Medulla oblongata (tissue), 1 donor: Measurements from ENCODE around the gene MKI67.
"Not testable (repeated sequence)": the region's sequence is repeated elsewhere in the genome, so short reads cannot be mapped to it uniquely, and the experiment has no call there.

Experiments
- DNase-seq: peaks from one replicate; pipeline ENCODE4 v3.0.0-alpha.2; 2015; ENCODE audit errors: extremely low spot score

The MKI67 gene, protein sequence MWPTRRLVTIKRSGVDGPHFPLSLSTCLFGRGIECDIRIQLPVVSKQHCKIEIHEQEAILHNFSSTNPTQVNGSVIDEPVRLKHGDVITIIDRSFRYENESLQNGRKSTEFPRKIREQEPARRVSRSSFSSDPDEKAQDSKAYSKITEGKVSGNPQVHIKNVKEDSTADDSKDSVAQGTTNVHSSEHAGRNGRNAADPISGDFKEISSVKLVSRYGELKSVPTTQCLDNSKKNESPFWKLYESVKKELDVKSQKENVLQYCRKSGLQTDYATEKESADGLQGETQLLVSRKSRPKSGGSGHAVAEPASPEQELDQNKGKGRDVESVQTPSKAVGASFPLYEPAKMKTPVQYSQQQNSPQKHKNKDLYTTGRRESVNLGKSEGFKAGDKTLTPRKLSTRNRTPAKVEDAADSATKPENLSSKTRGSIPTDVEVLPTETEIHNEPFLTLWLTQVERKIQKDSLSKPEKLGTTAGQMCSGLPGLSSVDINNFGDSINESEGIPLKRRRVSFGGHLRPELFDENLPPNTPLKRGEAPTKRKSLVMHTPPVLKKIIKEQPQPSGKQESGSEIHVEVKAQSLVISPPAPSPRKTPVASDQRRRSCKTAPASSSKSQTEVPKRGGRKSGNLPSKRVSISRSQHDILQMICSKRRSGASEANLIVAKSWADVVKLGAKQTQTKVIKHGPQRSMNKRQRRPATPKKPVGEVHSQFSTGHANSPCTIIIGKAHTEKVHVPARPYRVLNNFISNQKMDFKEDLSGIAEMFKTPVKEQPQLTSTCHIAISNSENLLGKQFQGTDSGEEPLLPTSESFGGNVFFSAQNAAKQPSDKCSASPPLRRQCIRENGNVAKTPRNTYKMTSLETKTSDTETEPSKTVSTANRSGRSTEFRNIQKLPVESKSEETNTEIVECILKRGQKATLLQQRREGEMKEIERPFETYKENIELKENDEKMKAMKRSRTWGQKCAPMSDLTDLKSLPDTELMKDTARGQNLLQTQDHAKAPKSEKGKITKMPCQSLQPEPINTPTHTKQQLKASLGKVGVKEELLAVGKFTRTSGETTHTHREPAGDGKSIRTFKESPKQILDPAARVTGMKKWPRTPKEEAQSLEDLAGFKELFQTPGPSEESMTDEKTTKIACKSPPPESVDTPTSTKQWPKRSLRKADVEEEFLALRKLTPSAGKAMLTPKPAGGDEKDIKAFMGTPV (N-terminal part only)

DNA sequence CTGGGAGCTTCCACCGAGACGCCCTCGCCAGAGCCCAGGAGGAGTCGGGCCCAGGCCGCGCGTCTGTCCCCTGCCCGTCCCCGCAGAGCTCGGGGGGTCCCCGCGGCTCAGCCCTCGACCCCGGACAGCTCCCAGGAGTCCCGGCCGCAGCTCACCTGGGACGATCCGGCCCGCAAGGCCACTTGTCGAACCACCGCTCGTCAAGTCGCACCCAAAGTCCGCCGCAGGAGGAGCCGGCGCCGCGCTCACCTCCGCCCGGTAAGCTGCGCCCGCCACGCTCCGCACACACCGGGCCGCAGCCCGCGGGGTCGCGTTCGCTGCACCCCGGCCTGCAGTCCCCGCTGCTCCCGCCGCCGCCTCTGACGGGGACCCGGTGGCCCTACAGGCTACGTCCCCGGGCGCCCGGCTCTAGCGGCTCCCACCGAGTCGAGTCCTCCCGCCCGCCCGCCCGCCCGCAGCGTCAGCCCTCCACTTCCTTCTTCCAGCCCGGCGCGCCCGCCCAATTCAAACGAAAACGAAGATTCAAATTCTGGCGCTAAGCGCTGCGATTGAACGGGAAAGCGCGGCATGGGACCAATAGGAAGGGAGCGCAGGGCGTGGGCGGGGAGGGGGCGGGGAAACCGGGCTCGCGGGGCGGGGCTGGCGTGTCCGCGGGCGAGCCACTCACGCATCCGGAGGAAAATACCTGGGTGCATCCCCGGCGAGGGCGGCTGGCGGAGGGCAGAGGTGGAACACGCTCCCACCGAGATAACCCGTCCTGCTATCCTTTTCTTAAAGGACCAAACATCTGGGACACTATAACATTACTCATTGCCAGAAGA is at the start of gene MKI67:
MKI67 (minus strand) TSS at position 480 of the 821 bp plus-strand sequence. CDS start 756 bp downstream, outside the sequence.
- DNase-seq: peak; percentile 90

DNA sequence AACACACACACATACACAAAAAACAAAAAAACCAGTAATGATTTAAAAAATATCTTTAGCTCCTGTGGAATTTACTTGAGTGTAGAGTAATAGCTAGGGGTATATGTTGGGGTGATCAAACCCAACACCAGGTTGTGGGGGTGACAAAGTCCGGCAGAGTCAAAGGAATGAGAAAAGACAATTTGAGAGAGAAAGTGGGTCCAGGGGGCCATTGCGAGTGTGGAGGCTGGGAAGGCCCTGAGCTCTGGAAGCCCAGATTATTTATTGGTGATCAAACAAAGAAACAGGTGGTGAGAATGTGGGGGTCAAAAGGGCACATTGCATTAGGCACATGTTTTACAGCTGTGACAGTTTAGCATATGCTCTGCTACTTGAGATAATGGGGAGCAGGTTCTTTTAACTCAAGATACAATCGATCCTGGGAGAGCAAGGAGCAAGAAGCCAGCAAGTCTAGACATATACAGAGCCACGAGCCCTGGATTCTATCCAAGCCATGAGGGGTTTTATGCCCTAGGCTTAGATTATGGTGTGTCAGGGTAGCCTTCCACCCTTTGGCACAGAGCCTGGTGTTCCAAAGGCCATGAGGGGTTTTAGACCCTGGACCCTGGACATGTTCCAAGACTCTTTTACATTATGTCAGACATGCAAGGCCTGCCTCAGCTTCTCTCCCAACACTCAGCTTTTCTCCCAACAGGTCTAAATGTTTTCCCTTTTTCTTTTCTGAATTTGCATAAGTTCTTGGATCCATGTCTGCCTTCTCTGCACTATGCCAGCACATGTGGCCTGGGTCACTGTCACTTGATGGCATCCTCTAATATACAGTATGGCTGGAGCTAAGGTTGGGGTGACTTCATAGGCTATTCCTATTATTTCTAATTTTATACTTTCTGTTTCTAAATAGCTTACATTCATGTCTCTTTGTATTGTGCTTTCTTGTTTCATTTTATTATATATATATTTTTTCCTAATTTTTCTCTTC is 48.6 kb upstream of the MKI67 start:
- no peak for DNase-seq

DNA sequence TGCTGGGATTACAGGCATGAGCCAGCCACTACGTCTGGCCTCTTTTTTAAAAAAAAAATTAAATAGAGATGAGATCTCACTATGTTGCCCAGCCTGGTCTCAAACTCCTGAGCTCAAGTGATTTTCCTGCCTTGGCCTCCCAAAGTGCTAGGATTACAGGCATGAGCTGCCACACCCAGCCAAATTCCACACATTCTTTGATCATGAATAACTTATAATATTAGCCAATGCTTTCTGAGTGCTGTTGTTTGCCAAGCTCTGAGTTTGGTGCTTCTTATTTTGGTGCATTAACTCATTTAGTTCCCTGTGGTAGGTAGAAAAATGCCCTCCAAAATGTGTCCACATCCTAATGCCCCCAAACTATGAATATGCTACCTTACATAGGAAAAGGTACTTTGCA is 47.2 kb upstream of the MKI67 start:
- DNase-seq: no peak

DNA sequence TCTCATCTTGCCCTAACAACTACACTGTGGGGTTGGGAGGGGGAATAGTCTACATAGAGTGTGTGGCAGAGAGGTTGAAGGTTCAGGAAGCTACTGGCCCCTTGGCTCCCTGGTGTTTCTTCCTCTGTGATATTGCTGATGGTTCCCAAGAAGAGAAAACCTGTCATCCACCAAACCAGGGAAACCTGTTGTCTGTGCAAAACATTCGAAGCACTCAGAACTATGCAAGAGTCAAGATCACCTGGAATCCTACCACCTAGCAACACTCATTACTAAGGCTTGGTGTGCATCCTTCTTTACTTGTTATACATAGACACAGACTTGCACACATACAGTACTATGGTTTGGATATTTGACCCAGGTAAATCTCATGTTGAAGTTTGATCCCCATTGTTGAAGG is 46.5 kb upstream of the MKI67 start:
- DNase-seq: no peak

DNA sequence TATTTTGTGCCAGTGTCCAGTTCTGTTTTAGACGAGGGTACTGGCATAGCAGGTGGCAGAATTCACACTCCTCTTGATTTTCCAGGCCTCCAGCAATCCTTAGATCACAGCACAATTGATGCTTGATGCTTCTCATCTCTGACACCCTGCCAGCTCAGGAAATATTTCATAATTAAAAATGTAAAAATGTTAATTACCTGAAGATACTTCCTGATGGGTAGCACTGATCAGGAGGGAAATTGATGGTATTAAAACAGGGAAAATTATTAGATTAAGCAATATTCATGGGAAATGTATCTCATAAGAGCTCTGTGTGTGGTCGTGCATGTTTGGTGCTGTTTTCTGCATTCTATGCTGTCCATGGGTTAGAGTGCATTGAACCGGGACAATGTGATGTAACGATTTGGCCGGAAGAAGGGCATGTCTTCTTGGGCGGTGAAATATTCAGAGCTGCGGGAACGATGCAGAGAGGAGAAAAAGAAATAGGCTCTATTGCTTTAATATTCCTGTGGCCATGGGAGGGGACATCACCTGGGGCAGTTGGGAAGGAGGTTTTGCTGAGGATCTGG is 43.7 kb upstream of the MKI67 start:
- no peak for DNase-seq

DNA sequence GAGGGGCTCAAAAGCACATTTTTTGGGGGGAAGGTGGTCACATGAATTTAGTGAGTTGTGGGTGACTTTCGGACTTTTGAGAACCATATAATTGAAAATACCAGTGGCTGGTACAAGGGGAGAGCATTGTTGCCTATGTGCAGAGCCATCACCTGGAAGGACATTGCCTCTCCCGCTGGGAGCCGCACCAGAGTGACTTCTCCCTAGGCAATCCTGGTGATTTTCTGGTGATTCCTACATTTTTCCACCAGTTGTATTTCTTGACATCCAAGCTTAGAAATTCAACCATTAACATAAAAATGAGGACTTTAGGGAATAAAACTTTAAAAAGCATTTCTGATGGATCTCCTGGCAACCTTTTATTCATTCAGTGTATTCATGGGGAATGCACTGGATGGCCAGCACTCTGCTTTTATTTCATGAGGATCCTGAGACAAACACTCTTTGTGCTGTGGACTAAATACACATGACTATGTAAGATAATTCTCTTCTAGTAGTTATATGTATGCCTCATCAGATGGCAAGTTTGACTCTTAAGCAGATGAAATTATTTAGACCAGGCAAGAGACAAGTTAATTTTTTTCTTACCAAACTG is 41.8 kb upstream of the MKI67 start:
- peak; percentile 44 for DNase-seq

DNA sequence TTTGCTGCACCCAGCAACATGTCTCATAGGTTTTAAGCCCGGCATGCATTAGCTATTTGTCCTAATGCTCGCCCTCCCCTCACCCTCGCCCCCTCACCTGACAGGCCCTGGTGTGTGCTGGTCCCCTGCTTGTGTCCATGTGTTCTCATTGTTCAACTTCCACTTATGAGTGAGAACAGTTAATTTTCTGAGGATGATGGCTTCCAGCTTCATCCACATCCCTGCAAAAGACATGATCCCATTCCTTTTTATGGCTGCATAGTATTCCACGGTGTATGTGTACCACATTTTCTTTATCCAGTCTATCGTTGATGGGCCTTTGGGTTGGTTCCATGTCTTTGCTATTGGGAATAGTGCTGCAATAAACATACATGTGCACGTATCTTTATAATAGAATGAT is 40.9 kb upstream of the MKI67 start:
- not testable (repeated sequence) for DNase-seq

DNA sequence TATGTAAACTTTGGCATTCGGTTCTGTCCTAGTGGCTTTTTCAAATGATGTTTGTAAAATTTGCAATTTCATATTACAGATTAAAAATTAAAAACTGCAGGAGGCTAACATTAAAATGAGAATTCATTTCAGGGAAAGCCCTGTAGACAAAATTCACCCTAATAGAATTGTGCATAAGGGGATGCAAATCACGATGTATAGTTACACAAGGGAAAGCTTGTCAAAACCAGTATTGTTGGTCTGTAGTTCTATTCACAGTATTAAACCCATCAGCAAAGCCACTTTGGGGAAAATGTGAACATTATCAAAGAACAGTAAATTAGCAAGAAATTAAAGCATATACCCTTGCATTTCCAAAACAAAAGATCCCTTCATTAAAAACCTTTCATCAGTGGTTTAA is 39.9 kb upstream of the MKI67 start:
- DNase-seq: no peak

DNA sequence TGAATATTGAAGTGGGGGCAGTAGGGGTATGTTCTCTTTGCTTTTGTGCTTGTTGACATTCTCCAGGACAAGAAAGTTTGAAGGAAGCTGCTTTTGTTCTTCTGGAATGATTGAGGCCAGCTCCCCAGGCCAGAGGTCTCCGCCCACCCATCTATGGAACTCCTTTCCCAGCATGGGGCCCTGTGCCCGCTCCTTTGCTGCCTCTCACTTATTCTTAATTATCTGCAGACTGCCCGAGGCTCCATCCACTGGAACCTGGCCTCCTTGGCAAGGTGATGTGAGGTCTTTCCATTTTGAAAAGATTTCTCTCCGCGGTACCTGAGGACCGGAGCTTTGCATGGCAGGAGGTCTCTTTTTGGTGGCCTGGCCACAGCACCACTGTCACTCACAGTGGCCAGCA is 39.3 kb upstream of the MKI67 start:
- DNase-seq: no peak

DNA sequence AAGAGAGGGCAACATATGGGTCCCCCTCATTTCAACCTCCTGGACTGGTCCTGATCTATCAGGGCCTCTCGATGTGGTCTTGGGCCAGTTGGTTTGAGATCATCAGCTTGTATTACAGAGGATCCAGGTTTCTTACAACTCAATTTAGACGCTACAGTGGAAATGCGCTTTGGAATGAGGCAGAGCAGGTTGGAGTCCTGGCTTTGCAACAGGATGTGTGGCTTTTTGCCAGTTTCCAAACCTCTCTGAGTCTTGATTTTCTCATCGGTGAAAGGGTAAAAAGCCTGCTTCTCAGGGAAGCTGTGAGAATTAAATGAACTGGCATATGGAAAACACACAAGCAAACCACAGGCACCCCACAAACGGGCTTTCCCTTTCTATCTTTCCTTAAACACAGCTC is 37.5 kb upstream of the MKI67 start:
- no peak for DNase-seq

DNA sequence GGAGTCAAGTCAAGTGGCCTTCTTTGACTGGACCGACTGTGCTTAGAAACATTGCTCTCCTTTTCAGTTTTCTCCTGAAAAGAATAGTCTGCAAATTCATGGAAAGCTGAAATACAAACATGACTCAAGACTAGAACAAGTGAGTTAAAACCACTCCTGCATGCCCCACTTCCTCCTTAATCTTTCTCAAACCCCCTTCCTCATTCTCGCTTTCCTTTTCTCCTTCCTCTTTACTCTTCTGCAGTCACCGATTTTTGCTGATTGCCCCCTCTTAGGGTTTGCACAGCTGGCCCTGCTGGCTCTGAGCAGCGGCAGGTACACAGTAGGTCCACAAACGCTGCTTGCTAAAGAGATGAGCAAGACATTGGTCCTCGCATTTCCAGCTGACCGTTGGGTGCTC is 34.8 kb upstream of the MKI67 start:
- DNase-seq: no peak

DNA sequence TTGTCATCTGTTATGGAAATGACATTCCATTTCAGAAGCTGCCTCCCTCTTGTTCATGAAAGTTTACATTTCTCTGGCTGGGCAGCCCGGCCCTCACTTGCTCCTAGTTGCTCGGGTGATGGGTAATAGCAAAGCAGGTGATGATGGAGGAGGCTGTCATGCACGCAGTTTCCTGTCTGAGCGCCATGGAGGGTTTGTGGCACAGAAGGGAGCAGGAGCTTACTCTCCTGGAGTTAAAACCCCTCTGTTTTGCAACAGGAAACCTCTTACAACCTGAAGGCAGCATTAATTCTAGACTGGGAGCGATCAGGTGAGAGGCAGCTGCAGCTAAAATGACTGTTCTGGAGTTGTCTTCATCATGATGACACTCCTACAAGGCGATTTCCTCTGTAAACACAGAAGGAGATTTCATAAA is 34.1 kb upstream of the MKI67 start:
- DNase-seq: no peak

DNA sequence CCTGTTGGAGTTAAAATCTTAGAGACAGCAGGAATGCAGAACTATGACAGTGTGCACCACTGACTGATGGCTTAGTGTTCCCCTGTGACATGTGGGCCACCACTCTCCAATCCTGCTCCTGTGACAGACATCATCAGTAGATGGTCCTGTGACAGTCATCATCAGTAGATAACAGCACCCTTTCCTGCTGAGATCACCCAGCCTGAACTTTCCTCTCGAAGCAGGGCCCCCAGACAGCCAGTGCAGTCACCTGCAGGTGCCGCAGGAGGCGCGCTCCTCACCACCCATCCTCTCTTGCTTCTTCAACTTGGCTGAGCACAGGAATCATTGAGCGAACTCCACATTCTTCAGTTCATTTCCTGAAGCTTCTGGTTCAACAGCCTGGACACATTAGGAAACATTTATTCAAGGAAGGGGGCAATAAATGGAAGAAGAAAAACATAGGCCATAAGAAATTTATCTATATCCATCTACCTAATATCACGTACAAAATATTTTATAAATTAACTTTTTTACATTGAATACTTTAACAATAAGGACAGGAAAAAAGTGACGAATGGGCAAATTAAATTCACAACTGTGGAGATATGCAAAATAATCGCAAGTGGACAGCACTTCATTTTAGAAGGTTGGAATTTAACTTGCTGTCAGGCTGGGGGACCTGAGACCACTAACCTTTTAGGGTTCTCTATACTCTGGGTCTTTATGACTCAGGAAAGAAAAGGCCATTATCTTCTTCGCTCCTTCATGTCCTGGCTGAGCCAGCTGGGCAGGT is 32.0 kb upstream of the MKI67 start:
- DNase-seq: no peak

DNA sequence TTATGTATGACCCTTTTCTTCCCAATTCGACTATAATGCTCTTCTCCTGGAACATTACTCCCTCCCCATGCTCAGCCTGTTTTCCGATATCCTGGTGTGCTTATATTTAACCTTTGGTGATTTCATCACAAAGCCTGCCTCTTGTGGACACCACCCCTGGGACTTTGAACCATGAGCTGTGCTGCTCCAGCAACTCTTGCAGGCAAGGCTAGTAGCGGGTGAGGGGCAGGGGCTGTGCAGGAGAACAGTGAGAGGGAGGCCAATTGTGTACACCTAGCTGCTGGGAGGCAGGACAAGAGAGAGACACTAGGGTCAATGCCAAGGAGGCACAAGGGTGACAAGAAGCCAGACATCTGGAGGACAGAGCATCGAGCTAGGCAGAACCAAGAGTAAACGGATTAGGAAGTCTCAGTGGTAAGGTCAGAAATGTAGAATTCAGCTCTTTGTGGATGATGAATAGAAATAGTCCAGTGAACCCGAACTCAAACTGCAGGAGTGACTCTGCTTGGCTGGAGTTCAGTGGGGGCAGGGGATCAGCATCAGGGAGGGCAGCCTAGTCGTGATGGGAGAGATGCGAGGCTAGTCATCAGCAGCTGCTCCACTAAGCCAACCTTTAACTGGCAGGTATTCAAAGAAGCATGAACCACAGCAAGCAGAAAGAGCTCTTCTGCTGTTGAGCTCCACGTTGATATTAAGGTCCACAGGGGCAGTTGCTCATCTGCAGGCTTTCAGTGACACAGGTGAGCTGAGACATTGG is 31.0 kb upstream of the MKI67 start:
- no peak for DNase-seq

DNA sequence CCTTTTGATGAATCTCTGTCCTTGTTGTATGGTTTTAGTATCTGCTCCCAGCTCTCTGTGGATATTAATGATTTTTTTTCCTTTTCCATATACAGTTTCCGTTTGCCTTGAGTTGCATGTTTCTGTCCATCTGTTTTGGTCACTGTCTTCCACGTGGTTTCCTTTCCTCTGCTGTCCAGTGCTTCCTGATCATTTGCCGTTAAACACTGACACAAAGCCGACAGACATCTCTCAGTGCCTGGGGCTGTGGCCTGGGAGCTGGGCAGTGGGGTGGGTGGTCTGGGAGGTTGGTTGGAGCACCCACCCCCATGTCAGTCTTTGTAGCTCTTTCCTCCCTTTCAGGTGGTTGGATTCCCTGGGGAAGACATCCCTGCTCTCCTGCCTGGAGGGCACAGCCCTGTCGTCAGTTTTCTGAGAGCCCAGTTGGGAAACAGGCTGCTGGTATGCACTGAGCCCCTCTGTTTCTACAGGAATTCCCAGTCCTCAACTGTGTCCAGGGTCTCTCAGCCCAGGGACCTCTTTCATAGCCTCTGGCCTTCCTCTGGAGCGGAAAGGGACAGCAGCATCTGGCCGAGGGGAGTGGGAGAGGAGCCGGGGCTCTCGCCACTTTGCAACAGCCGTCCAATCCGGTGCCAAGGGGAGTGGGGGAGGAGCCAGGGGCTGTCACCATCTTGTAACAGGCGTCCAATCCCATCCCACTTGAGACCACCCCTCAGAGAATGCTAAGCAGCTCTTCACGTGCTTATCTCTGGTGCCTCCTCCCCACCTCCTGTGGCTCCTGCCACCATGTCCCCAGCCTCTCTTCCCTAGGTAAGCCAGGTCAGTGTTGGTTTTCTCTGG is 26.7 kb upstream of the MKI67 start:
- no peak for DNase-seq

DNA sequence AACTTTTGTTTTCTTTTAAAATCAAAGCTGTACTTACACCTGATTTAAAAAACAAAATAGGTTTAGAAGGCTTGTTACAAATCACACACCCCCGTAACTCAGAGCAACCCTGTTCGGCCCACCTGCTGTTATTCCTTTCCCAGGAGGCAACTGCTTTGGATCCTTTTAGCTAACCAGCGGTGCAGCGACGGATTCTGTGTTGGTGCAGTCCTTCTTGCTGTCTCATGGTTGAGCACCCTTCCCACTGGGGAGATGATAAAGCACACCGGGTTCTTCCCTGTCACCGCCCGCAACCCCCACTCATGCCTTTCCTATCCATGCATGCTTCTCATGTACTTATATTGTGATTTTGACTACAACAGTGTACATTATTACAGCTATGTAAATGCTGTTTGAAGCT is 24.8 kb upstream of the MKI67 start:
- no peak for DNase-seq

DNA sequence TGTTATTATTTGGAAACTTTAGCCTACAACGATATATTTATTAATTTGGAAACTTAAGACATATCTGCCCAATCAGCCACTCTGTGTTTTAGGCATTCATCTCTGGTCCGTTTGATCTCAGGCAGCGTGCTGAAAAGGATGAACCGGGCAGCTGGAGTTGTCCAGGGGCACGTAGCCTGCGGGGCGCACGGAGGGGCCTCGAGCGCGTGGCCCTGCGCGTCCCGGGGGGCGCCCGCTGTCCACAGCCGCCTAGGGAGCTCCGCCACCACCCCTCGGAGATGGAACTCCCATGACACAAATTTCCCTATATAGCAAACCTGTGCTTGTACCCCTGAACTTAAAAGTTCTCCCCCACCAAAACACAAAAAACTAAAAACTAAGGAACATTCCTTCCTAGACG is 24.3 kb upstream of the MKI67 start:
- no peak for DNase-seq
